HCT116 (cell line): ENCODE measurements around the gene TAS2R10. TPM values are rescaled to one million over a fixed set of nuclear protein-coding genes. Genes with fewer than 3 reads are reported as not detected.

Experiments
- ATAC-seq: fragments of 200-7000 bp; cut with Tn5 transposase; 2 replicates; pipeline ENCODE4 v1.9.1; 2020; ENCODE audit warnings: mild to moderate bottlenecking, moderate library complexity
- BruUV-seq: library from RNA; stranded (reverse); fragments of 400-500 nt; replicated peaks from 2 replicates; lab custom pipeline; 2021; lab: Mats Ljungman, UMichigan
- CTCF ChIA-PET: fragments of 300-600 bp; sonication (Branson Sonifier 250); formaldehyde crosslinking; loops from one replicate; lab custom pipeline; 2021; ENCODE audit warnings: antibody characterized with exemption; lab: Charles Lee
- POLR2A ChIA-PET: fragments of 300-600, 350-600 bp; sonication (Branson Sonifier 250); formaldehyde crosslinking; loops from one replicate; lab custom pipeline; 2021; ENCODE audit warnings: antibody characterized with exemption; lab: Charles Lee
- RAD21 ChIA-PET, 2 experiments: fragments of 300-600 bp; sonication (Branson Sonifier 250); formaldehyde crosslinking; loops; one replicate each; lab custom pipeline; 2023; ENCODE audit warnings: low total read pairs in 2 of 2; ENCODE audit not compliant: uncharacterized antibody in 2 of 2, unreplicated experiment in 2 of 2, low non-redundant PET in 1 of 2; lab: Charles Lee
- DNase-seq: peaks from one replicate; pipeline ENCODE4 v3.0.0-alpha.2; 2010; ENCODE audit warnings: low read depth, low spot score
- H2AFZ ChIP-seq: fragments of 200-600 bp; shearing (Covaris generic), sonication (generic); 2 replicates; pipeline ENCODE4 v1.6.1; 2017; ENCODE audit warnings: low read depth, mixed run types, mixed read lengths, antibody characterized with exemption, low read length; ENCODE audit not compliant: poor library complexity, severe bottlenecking
- H3K27ac ChIP-seq: 2 replicates; pipeline ENCODE4 v1.5.1; 2012; ENCODE audit warnings: low read depth, low read length
- H3K27me3 ChIP-seq: fragments of 200-600 bp; sonication (generic); 2 replicates; pipeline ENCODE4 v1.6.1; 2016; ENCODE audit warnings: mixed run types, low read length, mixed read lengths; ENCODE audit not compliant: insufficient read depth
- H3K36me3 ChIP-seq, 2 experiments: fragments of 200-500 bp in 1 of 2; fragments of 200-600 bp in 1 of 2; sonication (Bioruptor generic) in 1 of 2; sonication (generic) in 1 of 2; 2 replicates each; pipeline versions ENCODE4 v1.5.1 to v1.6.1; 2014 to 2016; ENCODE audit warnings: low read length in 2 of 2, inconsistent platforms in 1 of 2, mixed read lengths in 1 of 2, mixed run types in 1 of 2; ENCODE audit not compliant: insufficient read depth in 2 of 2, control insufficient read depth in 1 of 2
- H3K4me1 ChIP-seq, 2 experiments: fragments of 200-600 bp in 1 of 2; sonication (generic) in 1 of 2; 2 replicates each; pipeline versions ENCODE4 v1.5.1 to v1.6.1; 2012 to 2017; ENCODE audit warnings: low read length in 2 of 2, inconsistent platforms in 1 of 2, mild to moderate bottlenecking in 1 of 2, mixed read lengths in 1 of 2, mixed run types in 1 of 2, moderate library complexity in 1 of 2; ENCODE audit not compliant: insufficient read depth in 2 of 2, control insufficient read depth in 1 of 2
- H3K4me2 ChIP-seq: fragments of 200-600 bp; sonication (generic); 2 replicates; pipeline ENCODE4 v1.6.1; 2017; ENCODE audit warnings: mixed run types, low read length, mixed read lengths
- H3K4me3 ChIP-seq, 2 experiments: fragments of 200-600 bp in 1 of 2; sonication (generic) in 1 of 2; replicated peaks in 1 of 2; 2 replicates each; pipeline ENCODE4 v1.5.1; 2011 to 2016; ENCODE audit warnings: low read length in 2 of 2, control low read depth in 1 of 2, low read depth in 1 of 2, mild to moderate bottlenecking in 1 of 2, mixed read lengths in 1 of 2, mixed run types in 1 of 2
- H3K79me2 ChIP-seq: fragments of 200-600 bp; sonication (generic); 2 replicates; pipeline ENCODE4 v1.6.1; 2017; ENCODE audit warnings: mild to moderate bottlenecking, mixed run types, low read length, moderate library complexity, mixed read lengths; ENCODE audit not compliant: insufficient read depth
- H3K9ac ChIP-seq: fragments of 200-600 bp; sonication (generic); 2 replicates; pipeline ENCODE4 v1.6.1; 2016; ENCODE audit warnings: low read length, mixed read lengths
- H3K9me2 ChIP-seq: fragments of 200-600 bp; sonication (generic), shearing (Covaris generic); 2 replicates; pipeline ENCODE4 v1.6.1; 2017; ENCODE audit warnings: mixed run types, mild to moderate bottlenecking, moderate library complexity; ENCODE audit not compliant: insufficient read depth
- H3K9me3 ChIP-seq, 2 experiments: fragments of 200-500 bp in 1 of 2; fragments of 200-600 bp in 1 of 2; sonication (Bioruptor generic) in 1 of 2; sonication (generic) in 1 of 2; 2 replicates each; pipeline ENCODE4 v1.6.1; 2014 to 2017; ENCODE audit warnings: low read length in 2 of 2, mixed read lengths in 2 of 2, inconsistent platforms in 1 of 2, low read depth in 1 of 2, mild to moderate bottlenecking in 1 of 2, mixed run types in 1 of 2, moderate library complexity in 1 of 2; ENCODE audit not compliant: control insufficient read depth in 1 of 2, insufficient read depth in 1 of 2
- H4K20me1 ChIP-seq: fragments of 200-600 bp; sonication (generic), shearing (Covaris generic); 2 replicates; pipeline ENCODE4 v1.6.1; 2017; ENCODE audit warnings: mixed run types, mild to moderate bottlenecking, moderate library complexity; ENCODE audit not compliant: insufficient read depth
- CBX3 ChIP-seq: IDR thresholded peaks from 2 replicates; pipeline ENCODE4 v1.6.1; 2012; ENCODE audit warnings: low read depth
- CEBPB ChIP-seq: IDR thresholded peaks from 2 replicates; pipeline ENCODE4 v1.6.1; 2012; ENCODE audit warnings: low read depth
- EGR1 ChIP-seq: IDR thresholded peaks from 2 replicates; pipeline ENCODE4 v1.6.1; 2012; ENCODE audit warnings: low read depth
- EZH2phosphoT487 ChIP-seq: fragments of 200-600 bp; IDR thresholded peaks from 2 replicates; pipeline ENCODE4 v1.6.1; 2018; ENCODE audit warnings: antibody characterized with exemption, borderline replicate concordance
- FOSL1 ChIP-seq: IDR thresholded peaks from 2 replicates; pipeline ENCODE4 v1.6.1; 2012; ENCODE audit warnings: low read depth
- POLR2AphosphoS5 ChIP-seq: IDR thresholded peaks from 2 replicates; pipeline ENCODE4 v1.6.1; 2011; ENCODE audit warnings: mild to moderate bottlenecking, low read depth, low read length, moderate library complexity
- RAD21 ChIP-seq: IDR thresholded peaks from 2 replicates; pipeline ENCODE4 v1.6.1; 2012; ENCODE audit warnings: low read depth, mild to moderate bottlenecking
- SIN3A ChIP-seq: IDR thresholded peaks from 2 replicates; pipeline ENCODE4 v1.6.1; 2012; ENCODE audit warnings: low read depth
- TCF7L2 ChIP-seq: IDR thresholded peaks from 2 replicates; pipeline ENCODE4 v1.7.0; 2011; ENCODE audit warnings: borderline replicate concordance, inconsistent platforms; ENCODE audit not compliant: insufficient read depth, insufficient read length; ENCODE audit errors: extremely low read depth
- ZNF274 ChIP-seq: fragments of 200-500 bp; sonication (Bioruptor generic); IDR thresholded peaks from 2 replicates; pipeline ENCODE4 v1.6.1; 2014; ENCODE audit warnings: mild to moderate bottlenecking, low read depth, low read length, inconsistent platforms
- intact Hi-C: fragments of 100-400 bp; cut with micrococcal nuclease; formaldehyde crosslinking; loops from 2 replicates; pipeline ENCODE4 v1.10.0; 2022
- total RNA-seq: library from RNA; stranded (reverse); gene quantifications from one replicate; pipeline ENCODE4 v1.2.1, GENCODE V29; 2021; ENCODE audit not compliant: unreplicated experiment
- TF ChIP-seq, protein P1 (sequence below): IDR thresholded peaks from 2 replicates; pipeline ENCODE4 v1.6.1; 2012
- TF ChIP-seq, protein P2 (sequence below), 3 experiments: fragments of 200-600 bp in 1 of 3; sonication (generic) in 1 of 3; IDR thresholded peaks in 2 of 3; conservative IDR thresholded peaks in 1 of 3; 2 replicates each; pipeline ENCODE4 v1.5.1; 2012 to 2017; ENCODE audit warnings: low read depth in 2 of 3, low read length in 2 of 3, antibody characterized with exemption in 1 of 3, borderline replicate concordance in 1 of 3, control low read depth in 1 of 3, mild to moderate bottlenecking in 1 of 3, mixed read lengths in 1 of 3, mixed run types in 1 of 3, moderate library complexity in 1 of 3; ENCODE audit not compliant: insufficient read depth in 1 of 3

Gene TAS2R10
- total RNA-seq, 1 experiment from 2014 or later: 0.81 TPM

GRCh38 chr12:10873378-10873777 lies 47.2 kb upstream of the TAS2R10 start:
- H3K27me3 ChIP-seq: no peaks in the 10 kb centered on the region
- H3K4me1 ChIP-seq: no peaks in the 10 kb centered on the region
- H3K79me2 ChIP-seq: no peaks in the 10 kb centered on the region
- intact Hi-C loops: no loop called here
- no peak overlapping the region for H2AFZ ChIP-seq
- H3K9me2 ChIP-seq: no peaks in the 10 kb centered on the region
- TF ChIP-seq FOSL1: no peak
- no peak for TF ChIP-seq SIN3A
- no peak for TF ChIP-seq EZH2phosphoT487
- TF ChIP-seq TCF7L2: no peak
- no peak for TF ChIP-seq POLR2AphosphoS5
- no peak for TF ChIP-seq ZNF274
- TF ChIP-seq CEBPB: no peak
- no peak overlapping the region for H3K4me2 ChIP-seq
- ATAC-seq: no peak
- ChIA-PET POLR2A (no interaction called here), RAD21 (no interaction called here), CTCF (no interaction called here)
- H3K4me3 ChIP-seq: no peak overlapping the region
- H4K20me1 ChIP-seq: no peaks in the 10 kb centered on the region
- H3K9me3 ChIP-seq: no peaks in the 10 kb centered on the region
- no peaks in the 10 kb centered on the region for H3K36me3 ChIP-seq
- BruUV-seq: no TSS peak
- no peak for DNase-seq
- H3K27ac ChIP-seq: no peak overlapping the region
- H3K9ac ChIP-seq: no peak overlapping the region

GRCh38 chr12:10867381-10867780 lies 41.2 kb upstream of the TAS2R10 start:
- no peak overlapping the region for H3K4me3 ChIP-seq
- ChIA-PET POLR2A (no interaction called here), CTCF (no interaction called here), RAD21 (no interaction called here)
- no peak overlapping the region for H3K4me2 ChIP-seq
- no peaks in the 10 kb centered on the region for H3K9me2 ChIP-seq
- no peaks in the 10 kb centered on the region for H3K36me3 ChIP-seq
- ATAC-seq (no peak), DNase-seq (no peak)
- no peaks in the 10 kb centered on the region for H4K20me1 ChIP-seq
- intact Hi-C loops: loop anchor here (10.0 kb wide), 1 partner anchor 617 kb away; no protein-coding TSS in a partner anchor
- no peak for TF ChIP-seq EGR1
- TF ChIP-seq, protein P1, sequence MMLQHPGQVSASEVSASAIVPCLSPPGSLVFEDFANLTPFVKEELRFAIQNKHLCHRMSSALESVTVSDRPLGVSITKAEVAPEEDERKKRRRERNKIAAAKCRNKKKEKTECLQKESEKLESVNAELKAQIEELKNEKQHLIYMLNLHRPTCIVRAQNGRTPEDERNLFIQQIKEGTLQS: no peak
- TF ChIP-seq, protein P2, sequence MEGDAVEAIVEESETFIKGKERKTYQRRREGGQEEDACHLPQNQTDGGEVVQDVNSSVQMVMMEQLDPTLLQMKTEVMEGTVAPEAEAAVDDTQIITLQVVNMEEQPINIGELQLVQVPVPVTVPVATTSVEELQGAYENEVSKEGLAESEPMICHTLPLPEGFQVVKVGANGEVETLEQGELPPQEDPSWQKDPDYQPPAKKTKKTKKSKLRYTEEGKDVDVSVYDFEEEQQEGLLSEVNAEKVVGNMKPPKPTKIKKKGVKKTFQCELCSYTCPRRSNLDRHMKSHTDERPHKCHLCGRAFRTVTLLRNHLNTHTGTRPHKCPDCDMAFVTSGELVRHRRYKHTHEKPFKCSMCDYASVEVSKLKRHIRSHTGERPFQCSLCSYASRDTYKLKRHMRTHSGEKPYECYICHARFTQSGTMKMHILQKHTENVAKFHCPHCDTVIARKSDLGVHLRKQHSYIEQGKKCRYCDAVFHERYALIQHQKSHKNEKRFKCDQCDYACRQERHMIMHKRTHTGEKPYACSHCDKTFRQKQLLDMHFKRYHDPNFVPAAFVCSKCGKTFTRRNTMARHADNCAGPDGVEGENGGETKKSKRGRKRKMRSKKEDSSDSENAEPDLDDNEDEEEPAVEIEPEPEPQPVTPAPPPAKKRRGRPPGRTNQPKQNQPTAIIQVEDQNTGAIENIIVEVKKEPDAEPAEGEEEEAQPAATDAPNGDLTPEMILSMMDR (IDR thresholded peaks at IDR 0.05 in 2 of 3, conservative IDR thresholded peaks at IDR 0.05 in 1 of 3; ENCODE audit: borderline replicate concordance in 1 of 3, insufficient read depth in 1 of 3, low read depth in 2 of 3, low read length in 2 of 3): 0 out of 6 replicates have a peak, but pooled peaks of 2 of the 3 experiments have one; percentile 5 to 10
- TF ChIP-seq RAD21: peak; percentile 32; the same call in 1 of the 2 replicates
- no peak for TF ChIP-seq CBX3
- TF ChIP-seq EZH2phosphoT487: no peak
- no TSS peak for BruUV-seq
- H3K9ac ChIP-seq: no peak overlapping the region
- H3K9me3 ChIP-seq: no peaks in the 10 kb centered on the region
- no peak overlapping the region for H3K27ac ChIP-seq
- H3K79me2 ChIP-seq: no peaks in the 10 kb centered on the region
- no peak overlapping the region for H2AFZ ChIP-seq
- no peaks in the 10 kb centered on the region for H3K27me3 ChIP-seq
- no peaks in the 10 kb centered on the region for H3K4me1 ChIP-seq
